Esophagus squamous epithelium (tissue), 5 donors: ENCODE results near the gene ANP32A. TPM values are rescaled to one million over a fixed set of nuclear protein-coding genes. Genes with fewer than 3 reads are reported as not detected.

Experiments
- DNase-seq: peaks from one replicate; lab custom pipeline; 2025; lab: John Stamatoyannopoulos, UW
- H3K27ac ChIP-seq, 4 donors: fragments of 200-600 bp; sonication (generic); one replicate each; pipeline ENCODE4 v1.5.1; 2016 to 2019; ENCODE audit warnings: mild to moderate bottlenecking in 1 of 4
- H3K27me3 ChIP-seq, 4 donors: fragments of 200-600 bp; sonication (generic); 1 replicate in 3 of 4; 2 replicates in 1 of 4; pipeline versions ENCODE4 v1.5.1 to v1.6.0; 2017 to 2021; ENCODE audit warnings: antibody characterized with exemption in 1 of 4
- H3K36me3 ChIP-seq, 3 donors: fragments of 200-600 bp; sonication (generic); one replicate each; pipeline ENCODE4 v1.5.1; 2016 to 2019
- H3K4me1 ChIP-seq, 3 donors: fragments of 200-600 bp; sonication (generic); one replicate each; pipeline ENCODE4 v1.5.1; 2017 to 2019
- H3K4me3 ChIP-seq, 4 donors: fragments of 200-600 bp; sonication (generic); 1 replicate in 3 of 4; 2 replicates in 1 of 4; pipeline ENCODE4 v1.5.1; 2016 to 2019; ENCODE audit warnings: mild to moderate bottlenecking in 2 of 4, moderate library complexity in 1 of 4
- H3K9me3 ChIP-seq, 3 donors: fragments of 200-600 bp; sonication (generic); one replicate each; pipeline ENCODE4 v1.5.1; 2016 to 2019
- CTCF ChIP-seq, 6 experiments: fragments of 450-650 bp in 4 of 6; fragments of 200-600 bp in 2 of 6; sonication (generic) in 2 of 6; IDR thresholded peaks; one replicate each; pipeline ENCODE4 v1.5.1; 2016 to 2019; ENCODE audit warnings: antibody characterized with exemption in 6 of 6, mild to moderate bottlenecking in 4 of 6, moderate library complexity in 4 of 6
- POLR2A ChIP-seq, 4 donors: fragments of 450-650 bp; IDR thresholded peaks; one replicate each; pipeline ENCODE4 v1.6.1; 2017; ENCODE audit warnings: antibody characterized with exemption in 4 of 4, mild to moderate bottlenecking in 4 of 4, moderate library complexity in 3 of 4
- WGBS, 2 donors: methylation state at CpG; one replicate each; pipeline ENCODE4 v1.1.5; 2018; 5-methylcytosine and 5-hydroxymethylcytosine counted together
- intact Hi-C: fragments of 100-400 bp; cut with DNase I; formaldehyde crosslinking; loops from one replicate; pipeline ENCODE4 v1.15.0; 2022
- total RNA-seq, 4 donors: library from RNA; depleted of rRNA; stranded (reverse); fragments of >200 nt; gene quantifications; one replicate each; pipeline ENCODE4 v1.1.0, GENCODE V29; 2016
- donor health status: DM: yes; HTN: yes; CAD: no.

The ANP32A gene
- total RNA-seq, 4 donors from 2014 or later = 40.1 to 71.5 (median 43.8) TPM

- H3K27ac ChIP-seq = peak overlapping the region in 3 of 4 donors; percentile 47 to 75 (median 54)
Observed at GRCh38 chr15:68812069-68812468, 8.6 kb downstream of the ANP32A start.

GRCh38 chr15:68809517-68809916, 11.2 kb downstream of the ANP32A start:
- Histone ChIP-seq H3K27ac (no peak overlapping the region), H3K27me3 (no peaks in the 10 kb centered on the region), H3K4me1 (peaks cover 19 to 80% (median 33%) of the 10 kb centered on the region in 3 donors), H3K4me3 (no peak overlapping the region), H3K9me3 (no peaks in the 10 kb centered on the region), H3K36me3 (peaks cover 0 to 9% (median 0%) of the 10 kb centered on the region in 3 donors)
- 82 to 87% methylated on average over 9 of the region's 9 CpGs for WGBS, 2 donors
- no peak for TF ChIP-seq CTCF (IDR thresholded peaks at IDR 0.05)
- TF ChIP-seq POLR2A (IDR thresholded peaks at IDR 0.05) = no peak
- intact Hi-C loops = no loop called here
- DNase-seq = no peak

More at GRCh38 chr15:68812069-68812468, 8.6 kb downstream of the ANP32A start:
- intact Hi-C loops = no loop called here
- Histone ChIP-seq H3K36me3 (peaks cover 0 to 9% (median 0%) of the 10 kb centered on the region in 3 donors), H3K27me3 (no peaks in the 10 kb centered on the region), H3K9me3 (no peaks in the 10 kb centered on the region), H3K4me1 (peaks cover 31 to 86% (median 43%) of the 10 kb centered on the region in 3 donors), H3K4me3 (no peak overlapping the region)
- DNase-seq = no peak
- WGBS, 2 donors = 88 to 91% methylated on average over 6 to 8 of the region's 8 CpGs
- TF ChIP-seq CTCF (IDR thresholded peaks at IDR 0.05) = no peak
- no peak for TF ChIP-seq POLR2A (IDR thresholded peaks at IDR 0.05)

- no peak for TF ChIP-seq CTCF (IDR thresholded peaks at IDR 0.05)
- TF ChIP-seq POLR2A (IDR thresholded peaks at IDR 0.05) = no peak
- intact Hi-C loops = no loop called here
- 63 to 64% methylated on average over 4 to 5 of the region's 5 CpGs for WGBS, 2 donors
- Histone ChIP-seq H3K4me3 (no peak overlapping the region), H3K9me3 (no peaks in the 10 kb centered on the region), H3K36me3 (peaks cover 0 to 9% (median 0%) of the 10 kb centered on the region in 3 donors), H3K27ac (no peak overlapping the region), H3K4me1 (peaks cover 19 to 72% (median 33%) of the 10 kb centered on the region in 3 donors), H3K27me3 (no peaks in the 10 kb centered on the region)
- DNase-seq = no peak
Observed at GRCh38 chr15:68808770-68809169, 11.9 kb downstream of the ANP32A start.

DNA sequence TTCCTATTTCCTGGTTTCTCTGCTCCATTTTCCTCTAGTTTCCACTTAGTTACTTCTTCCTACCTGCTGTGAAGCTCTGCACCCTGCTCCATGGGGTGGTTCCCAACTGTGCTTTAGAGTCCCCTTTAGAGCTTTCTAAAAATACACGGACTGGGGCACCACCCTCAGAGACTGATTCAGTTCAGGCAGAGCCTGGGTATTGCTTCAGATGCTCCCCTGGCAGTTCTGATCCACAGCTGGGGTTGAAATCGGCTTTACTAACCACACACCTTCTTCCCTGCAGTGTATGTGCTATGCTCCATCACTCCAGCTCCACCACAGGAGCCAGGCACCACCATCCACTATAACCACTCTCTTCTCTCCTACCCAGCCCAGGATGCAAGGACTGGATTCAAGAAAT, 12.6 kb downstream of the ANP32A start:
- Histone ChIP-seq H3K4me3 (no peak overlapping the region), H3K27ac (no peak overlapping the region), H3K9me3 (no peaks in the 10 kb centered on the region), H3K4me1 (peaks cover 13 to 69% (median 26%) of the 10 kb centered on the region in 3 donors), H3K36me3 (peaks cover 0 to 9% (median 0%) of the 10 kb centered on the region in 3 donors), H3K27me3 (no peaks in the 10 kb centered on the region)
- no peak for DNase-seq
- 17 to 42% methylated on average over 2 of the region's 2 CpGs for WGBS, 2 donors
- intact Hi-C loops = no loop called here
- TF ChIP-seq CTCF (IDR thresholded peaks at IDR 0.05) = no peak
- no peak for TF ChIP-seq POLR2A (IDR thresholded peaks at IDR 0.05)

GRCh38 chr15:68807249-68807648, 13.4 kb downstream of the ANP32A start:
- WGBS, 2 donors = 50% methylated on average over 4 of the region's 11 CpGs; no CpG with 5 or more reads in 1 of the 2 donors
- peaks cover 12 to 69% (median 25%) of the 10 kb centered on the region in 3 donors for H3K4me1 ChIP-seq
- peaks cover 0 to 9% (median 0%) of the 10 kb centered on the region in 3 donors for H3K36me3 ChIP-seq
- H3K27me3 ChIP-seq = no peaks in the 10 kb centered on the region
- no peak overlapping the region for H3K27ac ChIP-seq
- no peak for TF ChIP-seq POLR2A (IDR thresholded peaks at IDR 0.05)
- no peak for TF ChIP-seq CTCF (IDR thresholded peaks at IDR 0.05)
- intact Hi-C loops = no loop called here
- DNase-seq = no peak
- no peaks in the 10 kb centered on the region for H3K9me3 ChIP-seq
- H3K4me3 ChIP-seq = no peak overlapping the region
